Progenitor cell of endocrine pancreas (in vitro differentiated cells): ENCODE measurements around the gene CDH8. TPM values are rescaled to one million over a fixed set of nuclear protein-coding genes. Genes with fewer than 3 reads are reported as not detected.

Experiments
- DNase-seq: peaks from one replicate; pipeline ENCODE4 v3.0.0; 2021; ENCODE audit warnings: low spot score; ENCODE audit not compliant: unreplicated experiment
- H3K27ac Mint-ChIP-seq: 2 replicates; pipeline ENCODE4 v1.8.0; 2021; ENCODE audit warnings: mild to moderate bottlenecking, moderate library complexity, mixed read lengths
- H3K27me3 Mint-ChIP-seq: 2 replicates; pipeline ENCODE4 v1.8.0; 2021; ENCODE audit warnings: mixed read lengths
- H3K36me3 Mint-ChIP-seq: 2 replicates; pipeline ENCODE4 v1.8.0; 2022; ENCODE audit warnings: mixed read lengths; ENCODE audit not compliant: insufficient read depth
- H3K4me1 Mint-ChIP-seq: 2 replicates; pipeline ENCODE4 v1.8.0; 2021; ENCODE audit warnings: low read depth, mixed read lengths
- H3K4me3 Mint-ChIP-seq: 2 replicates; pipeline ENCODE4 v1.8.0; 2021; ENCODE audit warnings: low read depth, mild to moderate bottlenecking, moderate library complexity, mixed read lengths
- H3K9me3 Mint-ChIP-seq: 2 replicates; pipeline ENCODE4 v1.8.0; 2021; ENCODE audit warnings: low read depth, mixed read lengths
- CTCF ChIP-seq: fragments of 200-600 bp; sonication (generic); IDR thresholded peaks from one replicate; pipeline ENCODE4 v1.5.0; 2021; ENCODE audit warnings: antibody characterized with exemption, mild to moderate bottlenecking; ENCODE audit not compliant: unreplicated experiment
- total RNA-seq: library from RNA; stranded (reverse); gene quantifications from 2 replicates; pipeline ENCODE4 v1.2.1, GENCODE V29; 2021

CDH8 gene
- total RNA-seq, 1 donor from 2014 or later: 3.1 TPM

GRCh38 chr16:62067981-62068380 is 31.7 kb upstream of the CDH8 start:
- no peak overlapping the region for H3K27ac Mint-ChIP-seq
- H3K36me3 Mint-ChIP-seq: no peaks in the 10 kb centered on the region
- H3K9me3 Mint-ChIP-seq: peaks cover 4% of the 10 kb centered on the region
- no peak for TF ChIP-seq CTCF
- no peaks in the 10 kb centered on the region for H3K4me1 Mint-ChIP-seq
- H3K4me3 Mint-ChIP-seq: no peak overlapping the region
- H3K27me3 Mint-ChIP-seq: no peaks in the 10 kb centered on the region
- no peak for DNase-seq

- TF ChIP-seq CTCF: no peak
- H3K27ac Mint-ChIP-seq: no peak overlapping the region
- no peaks in the 10 kb centered on the region for H3K36me3 Mint-ChIP-seq
- H3K4me3 Mint-ChIP-seq: no peak overlapping the region
- H3K4me1 Mint-ChIP-seq: no peaks in the 10 kb centered on the region
- no peak for DNase-seq
- peaks cover 4% of the 10 kb centered on the region for H3K9me3 Mint-ChIP-seq
- no peaks in the 10 kb centered on the region for H3K27me3 Mint-ChIP-seq
These were observed 30.9 kb upstream of the CDH8 start for GRCh38 chr16:62067182-62067581.

- H3K36me3 Mint-ChIP-seq: no peaks in the 10 kb centered on the region
- H3K27ac Mint-ChIP-seq: no peak overlapping the region
- no peak for TF ChIP-seq CTCF
- no peaks in the 10 kb centered on the region for H3K27me3 Mint-ChIP-seq
- no peak for DNase-seq
- no peak overlapping the region for H3K4me3 Mint-ChIP-seq
- H3K4me1 Mint-ChIP-seq: no peaks in the 10 kb centered on the region
- peaks cover 4% of the 10 kb centered on the region for H3K9me3 Mint-ChIP-seq
These were observed 30.5 kb upstream of the CDH8 start for GRCh38 chr16:62066747-62067146.

GRCh38 chr16:62064173-62064572 is 27.9 kb upstream of the CDH8 start:
- H3K36me3 Mint-ChIP-seq: no peaks in the 10 kb centered on the region
- H3K4me1 Mint-ChIP-seq: no peaks in the 10 kb centered on the region
- no peak overlapping the region for H3K4me3 Mint-ChIP-seq
- H3K27me3 Mint-ChIP-seq: peaks cover 7% of the 10 kb centered on the region
- H3K9me3 Mint-ChIP-seq: peaks cover 4% of the 10 kb centered on the region
- no peak for DNase-seq
- no peak for TF ChIP-seq CTCF
- H3K27ac Mint-ChIP-seq: no peak overlapping the region

- no peak for DNase-seq
These were observed 23.9 kb upstream of the CDH8 start for GRCh38 chr16:62060089-62060488.

More at GRCh38 chr16:62060089-62060488, 23.9 kb upstream of the CDH8 start:
- Mint-ChIP-seq H3K9me3 (no peaks in the 10 kb centered on the region), H3K36me3 (no peaks in the 10 kb centered on the region), H3K27me3 (peaks cover 16% of the 10 kb centered on the region), H3K27ac (no peak overlapping the region), H3K4me1 (no peaks in the 10 kb centered on the region), H3K4me3 (no peak overlapping the region)
- TF ChIP-seq CTCF: no peak
